ENCODE data around the gene ARG1.

The ARG1 gene

DNA sequence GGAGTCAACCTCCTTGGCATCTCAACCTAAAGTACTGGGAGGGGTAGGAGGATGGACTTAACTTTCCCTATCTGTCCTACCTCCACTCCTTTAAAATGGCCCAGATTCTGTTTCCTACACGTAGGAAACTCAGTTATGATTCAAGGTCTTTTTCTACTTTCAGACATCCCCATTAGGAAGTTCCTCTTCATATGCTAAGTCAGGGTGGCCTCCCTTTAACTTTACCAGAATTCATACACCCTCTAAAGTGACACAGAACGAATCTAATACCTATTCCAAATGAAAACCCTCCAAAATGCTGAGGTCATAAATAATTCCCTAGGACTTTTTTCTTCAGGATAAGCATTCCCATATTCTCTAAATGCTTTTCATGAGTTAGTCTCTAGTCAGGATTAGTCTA is 15.6 kb downstream of the ARG1 start:
- H3K27ac ChIP-seq, result no peak overlapping the region
- no peak for DNase-seq
- H3K36me3 ChIP-seq, result peaks cover 61% of the 10 kb centered on the region

GRCh38 chr6:131592935-131593334 is 19.9 kb downstream of the ARG1 start:
- Histone ChIP-seq H3K36me3 (peaks cover 65% of the 10 kb centered on the region), H3K9me3 (ENCODE audit: severe bottlenecking) (no peaks in the 10 kb centered on the region), H3K27me3 (ENCODE audit: insufficient read depth, low read depth, severe bottlenecking) (no peaks in the 10 kb centered on the region), H3K4me3 (ENCODE audit: low read depth, low read length) (no peak overlapping the region), H3K27ac (no peak overlapping the region)
- TF ChIP-seq, protein P1, sequence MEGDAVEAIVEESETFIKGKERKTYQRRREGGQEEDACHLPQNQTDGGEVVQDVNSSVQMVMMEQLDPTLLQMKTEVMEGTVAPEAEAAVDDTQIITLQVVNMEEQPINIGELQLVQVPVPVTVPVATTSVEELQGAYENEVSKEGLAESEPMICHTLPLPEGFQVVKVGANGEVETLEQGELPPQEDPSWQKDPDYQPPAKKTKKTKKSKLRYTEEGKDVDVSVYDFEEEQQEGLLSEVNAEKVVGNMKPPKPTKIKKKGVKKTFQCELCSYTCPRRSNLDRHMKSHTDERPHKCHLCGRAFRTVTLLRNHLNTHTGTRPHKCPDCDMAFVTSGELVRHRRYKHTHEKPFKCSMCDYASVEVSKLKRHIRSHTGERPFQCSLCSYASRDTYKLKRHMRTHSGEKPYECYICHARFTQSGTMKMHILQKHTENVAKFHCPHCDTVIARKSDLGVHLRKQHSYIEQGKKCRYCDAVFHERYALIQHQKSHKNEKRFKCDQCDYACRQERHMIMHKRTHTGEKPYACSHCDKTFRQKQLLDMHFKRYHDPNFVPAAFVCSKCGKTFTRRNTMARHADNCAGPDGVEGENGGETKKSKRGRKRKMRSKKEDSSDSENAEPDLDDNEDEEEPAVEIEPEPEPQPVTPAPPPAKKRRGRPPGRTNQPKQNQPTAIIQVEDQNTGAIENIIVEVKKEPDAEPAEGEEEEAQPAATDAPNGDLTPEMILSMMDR (IDR thresholded peaks at IDR 0.05; ENCODE audit: low read depth, low read length), result no peak
- no peak for DNase-seq

More for the DNA sequence above, 15.6 kb downstream of the ARG1 start:
- Histone ChIP-seq H3K9me3 (ENCODE audit: severe bottlenecking) (no peaks in the 10 kb centered on the region), H3K4me3 (ENCODE audit: low read depth, low read length) (no peak overlapping the region), H3K27me3 (ENCODE audit: insufficient read depth, low read depth, severe bottlenecking) (no peaks in the 10 kb centered on the region)
- TF ChIP-seq, protein P1 (IDR thresholded peaks at IDR 0.05; ENCODE audit: low read depth, low read length), result no peak

DNA sequence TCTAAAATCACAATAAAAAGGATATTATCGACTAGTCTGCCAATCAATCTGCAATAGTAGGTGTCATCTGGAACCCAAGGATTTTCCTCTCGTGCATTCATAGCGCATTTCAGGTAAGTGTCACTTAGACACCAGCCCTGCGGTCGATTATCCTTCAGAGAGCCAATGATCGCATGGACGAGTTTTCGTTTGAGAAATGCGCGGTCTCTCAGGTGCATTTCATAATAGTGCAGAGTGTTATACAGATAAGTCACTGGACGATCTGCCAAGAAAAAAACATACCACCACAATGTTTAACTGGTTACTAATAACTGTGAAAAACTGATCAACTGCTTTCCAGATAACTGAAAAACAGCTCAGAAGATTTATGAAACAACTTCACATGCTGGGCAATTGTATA is 21.0 kb downstream of the ARG1 start:
- no peak for DNase-seq
- H3K36me3 ChIP-seq, result peaks cover 69% of the 10 kb centered on the region

DNA sequence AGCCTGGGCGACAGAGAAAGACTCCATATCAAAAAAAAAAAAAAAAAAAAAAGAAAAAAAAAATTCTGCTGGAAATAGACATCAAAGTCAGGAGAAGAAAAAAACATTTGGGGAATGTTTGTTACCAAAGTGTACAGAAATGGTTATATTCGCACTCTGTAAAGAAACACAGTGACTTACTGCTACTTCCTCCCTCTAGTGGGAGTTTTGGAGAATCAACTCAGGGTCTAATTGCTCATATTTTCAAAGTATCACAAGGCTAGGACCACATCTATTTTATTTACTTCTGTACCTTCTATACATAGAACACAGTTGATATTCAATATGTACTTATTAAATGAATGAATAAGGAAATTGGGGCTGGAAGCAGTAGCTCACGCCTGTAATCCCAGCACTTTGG is 24.4 kb downstream of the ARG1 start:
- Histone ChIP-seq H3K27me3 (ENCODE audit: insufficient read depth, low read depth, severe bottlenecking) (no peaks in the 10 kb centered on the region), H3K36me3 (peaks cover 59% of the 10 kb centered on the region)

More for the DNA sequence above, 21.0 kb downstream of the ARG1 start:
- no peaks in the 10 kb centered on the region for H3K27me3 ChIP-seq (ENCODE audit: insufficient read depth, low read depth, severe bottlenecking)
- H3K27ac ChIP-seq, result no peak overlapping the region
- no peak overlapping the region for H3K4me3 ChIP-seq (ENCODE audit: low read depth, low read length)
- TF ChIP-seq, protein P1 (IDR thresholded peaks at IDR 0.05; ENCODE audit: low read depth, low read length), result no peak
- H3K9me3 ChIP-seq (ENCODE audit: severe bottlenecking), result no peaks in the 10 kb centered on the region

DNA sequence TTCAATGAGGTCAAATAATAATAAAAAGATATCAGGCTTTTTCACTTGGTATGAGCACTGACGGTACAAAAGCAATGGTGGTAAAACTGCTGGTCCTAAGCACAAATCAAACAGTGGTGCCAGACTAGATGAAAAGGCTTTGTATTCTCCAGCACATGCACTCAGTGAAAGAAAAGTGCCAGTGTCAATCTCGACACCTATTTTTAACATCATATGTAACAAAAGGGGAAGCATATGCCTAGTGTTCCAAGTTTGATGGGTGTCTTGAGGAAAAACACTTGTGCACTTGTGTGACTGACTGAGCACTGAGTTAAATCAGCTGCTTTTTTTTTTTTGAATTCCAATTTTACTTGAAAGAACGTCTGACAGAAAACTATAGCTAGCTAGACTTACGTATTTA is 27.7 kb downstream of the ARG1 start:
- H3K36me3 ChIP-seq, result peaks cover 61% of the 10 kb centered on the region
- TF ChIP-seq, protein P1 (IDR thresholded peaks at IDR 0.05; ENCODE audit: low read depth, low read length), result no peak
- H3K27ac ChIP-seq, result no peak overlapping the region
- DNase-seq, result no peak
- H3K9me3 ChIP-seq (ENCODE audit: severe bottlenecking), result no peaks in the 10 kb centered on the region
- H3K27me3 ChIP-seq (ENCODE audit: insufficient read depth, low read depth, severe bottlenecking), result no peaks in the 10 kb centered on the region
- no peak overlapping the region for H3K4me3 ChIP-seq (ENCODE audit: low read depth, low read length)

More for the DNA sequence above, 24.4 kb downstream of the ARG1 start:
- no peaks in the 10 kb centered on the region for H3K9me3 ChIP-seq (ENCODE audit: severe bottlenecking)
- TF ChIP-seq, protein P1 (IDR thresholded peaks at IDR 0.05; ENCODE audit: low read depth, low read length), result peak; percentile 29
- no peak for DNase-seq
- H3K27ac ChIP-seq, result no peak overlapping the region
- no peak overlapping the region for H3K4me3 ChIP-seq (ENCODE audit: low read depth, low read length)

DNA sequence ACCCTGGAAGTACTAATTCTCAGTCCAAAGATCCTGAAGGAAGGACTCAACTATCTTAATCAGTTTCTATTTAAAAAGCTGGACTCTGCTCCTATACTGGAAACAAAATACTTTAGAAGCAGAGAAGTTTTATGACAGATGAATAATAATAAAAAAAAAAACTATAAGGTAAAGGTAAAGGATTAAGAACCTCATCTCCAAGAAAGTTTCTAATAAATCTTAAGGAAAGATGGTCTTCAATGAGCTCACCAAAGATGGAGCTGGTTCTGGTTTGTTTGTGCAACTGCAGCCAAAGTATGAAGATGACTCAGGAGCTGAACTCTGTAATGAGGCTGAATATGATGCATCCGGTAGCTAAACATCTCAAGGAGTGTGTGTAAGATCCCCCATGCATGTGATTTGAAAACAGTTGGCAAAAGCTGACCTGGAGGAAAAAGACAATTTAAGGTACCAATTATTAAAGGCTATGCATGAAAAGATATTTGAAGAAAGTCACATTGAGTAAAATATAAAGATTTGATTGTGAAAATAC is 29.8 kb downstream of the ARG1 start:
- H3K36me3 ChIP-seq, result peaks cover 61% of the 10 kb centered on the region
- no peak overlapping the region for H3K4me3 ChIP-seq (ENCODE audit: low read depth, low read length)
- no peak for DNase-seq
- TF ChIP-seq, protein P1 (IDR thresholded peaks at IDR 0.05; ENCODE audit: low read depth, low read length), result no peak
- no peak overlapping the region for H3K27ac ChIP-seq
- no peaks in the 10 kb centered on the region for H3K27me3 ChIP-seq (ENCODE audit: insufficient read depth, low read depth, severe bottlenecking)
- no peaks in the 10 kb centered on the region for H3K9me3 ChIP-seq (ENCODE audit: severe bottlenecking)

Data from WERI-Rb-1 (cell line).